ENCODE measurements around the gene FNDC10.
"Not testable (repeated sequence)": the region's sequence is repeated elsewhere in the genome, so short reads cannot be mapped to it uniquely, and the experiment has no call there.

FNDC10 gene

GRCh38 chr1:1600861-1601563, 1.1 kb upstream of the FNDC10 start:
- no peak overlapping the region for H3K27ac ChIP-seq
- TF ChIP-seq, protein P1, sequence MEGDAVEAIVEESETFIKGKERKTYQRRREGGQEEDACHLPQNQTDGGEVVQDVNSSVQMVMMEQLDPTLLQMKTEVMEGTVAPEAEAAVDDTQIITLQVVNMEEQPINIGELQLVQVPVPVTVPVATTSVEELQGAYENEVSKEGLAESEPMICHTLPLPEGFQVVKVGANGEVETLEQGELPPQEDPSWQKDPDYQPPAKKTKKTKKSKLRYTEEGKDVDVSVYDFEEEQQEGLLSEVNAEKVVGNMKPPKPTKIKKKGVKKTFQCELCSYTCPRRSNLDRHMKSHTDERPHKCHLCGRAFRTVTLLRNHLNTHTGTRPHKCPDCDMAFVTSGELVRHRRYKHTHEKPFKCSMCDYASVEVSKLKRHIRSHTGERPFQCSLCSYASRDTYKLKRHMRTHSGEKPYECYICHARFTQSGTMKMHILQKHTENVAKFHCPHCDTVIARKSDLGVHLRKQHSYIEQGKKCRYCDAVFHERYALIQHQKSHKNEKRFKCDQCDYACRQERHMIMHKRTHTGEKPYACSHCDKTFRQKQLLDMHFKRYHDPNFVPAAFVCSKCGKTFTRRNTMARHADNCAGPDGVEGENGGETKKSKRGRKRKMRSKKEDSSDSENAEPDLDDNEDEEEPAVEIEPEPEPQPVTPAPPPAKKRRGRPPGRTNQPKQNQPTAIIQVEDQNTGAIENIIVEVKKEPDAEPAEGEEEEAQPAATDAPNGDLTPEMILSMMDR (IDR thresholded peaks at IDR 0.05): no peak
- TF ChIP-seq ZFX (IDR thresholded peaks at IDR 0.05; ENCODE audit: borderline replicate concordance): no peak

DNA sequence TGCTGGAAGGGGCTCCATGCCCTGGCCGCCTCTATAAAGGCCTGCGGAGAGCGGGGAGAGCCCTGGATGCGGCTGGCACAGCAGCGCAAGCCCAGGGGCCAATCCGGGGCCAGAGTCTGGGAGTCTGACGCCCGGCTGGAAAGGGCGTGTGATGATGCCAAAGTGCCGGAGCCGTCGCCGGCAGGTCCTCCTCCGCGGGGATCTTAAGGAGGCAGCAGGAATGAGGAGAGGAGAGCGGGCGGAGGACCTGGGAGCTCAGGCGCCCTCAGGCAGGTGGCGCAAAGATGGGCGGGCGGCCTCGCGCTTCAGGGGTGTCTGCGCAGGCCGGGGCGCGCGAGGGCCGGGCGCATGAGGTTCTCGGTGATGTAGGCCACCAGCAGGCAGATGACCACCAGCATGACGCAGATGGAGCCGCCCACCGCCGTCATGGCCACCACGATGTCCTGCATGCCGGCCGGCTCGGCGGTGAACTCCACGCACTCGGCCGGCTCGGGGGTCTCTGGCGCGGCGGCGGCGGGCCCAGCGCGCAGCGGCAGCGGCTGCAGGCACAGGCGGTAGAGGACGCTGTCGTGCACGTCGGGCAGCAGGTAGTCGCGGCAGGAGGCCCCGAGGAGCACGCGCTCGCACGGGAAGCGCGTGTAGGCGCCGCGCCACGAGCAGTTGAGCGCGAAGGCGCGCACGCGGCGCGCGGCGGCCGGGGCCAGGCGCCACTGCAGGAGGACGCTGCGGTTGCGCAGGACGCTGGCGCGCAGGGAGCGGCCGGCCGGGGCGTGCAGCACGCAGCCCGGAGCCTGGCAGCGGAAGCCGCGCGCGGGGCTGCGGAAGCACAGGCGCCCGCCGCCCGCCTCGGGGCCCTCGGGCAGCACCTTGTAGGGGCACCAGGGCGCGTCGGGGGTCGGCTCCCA, 653 bp downstream of the FNDC10 start:
- TF ChIP-seq, protein P1 (IDR thresholded peaks at IDR 0.05): peak; percentile 51
- no peak for TF ChIP-seq ZFX (IDR thresholded peaks at IDR 0.05; ENCODE audit: borderline replicate concordance)
- 0 out of 2 replicates have a peak overlapping the region, but pooled peaks have one; percentile 17 for H3K27ac ChIP-seq

DNA sequence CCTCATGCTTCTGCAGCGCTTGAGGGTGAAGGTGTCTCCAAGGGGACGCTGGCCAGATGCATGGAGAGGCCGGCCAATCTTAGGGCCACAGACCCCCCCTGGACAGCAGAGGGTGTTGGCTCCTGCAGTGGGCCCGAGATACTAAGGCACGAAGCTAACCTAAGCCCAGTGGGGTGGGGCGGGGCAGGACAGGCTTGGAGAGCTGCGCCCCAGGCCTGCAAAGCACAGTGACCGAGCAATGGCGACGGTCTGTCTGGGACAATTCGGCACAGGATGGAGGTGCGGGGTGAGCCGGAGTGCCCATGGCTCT, 1.3 kb downstream of the FNDC10 start:
- no peak overlapping the region for H3K27ac ChIP-seq
- no peak for TF ChIP-seq ZFX (IDR thresholded peaks at IDR 0.05; ENCODE audit: borderline replicate concordance)
- TF ChIP-seq, protein P1 (IDR thresholded peaks at IDR 0.05): no peak

DNA sequence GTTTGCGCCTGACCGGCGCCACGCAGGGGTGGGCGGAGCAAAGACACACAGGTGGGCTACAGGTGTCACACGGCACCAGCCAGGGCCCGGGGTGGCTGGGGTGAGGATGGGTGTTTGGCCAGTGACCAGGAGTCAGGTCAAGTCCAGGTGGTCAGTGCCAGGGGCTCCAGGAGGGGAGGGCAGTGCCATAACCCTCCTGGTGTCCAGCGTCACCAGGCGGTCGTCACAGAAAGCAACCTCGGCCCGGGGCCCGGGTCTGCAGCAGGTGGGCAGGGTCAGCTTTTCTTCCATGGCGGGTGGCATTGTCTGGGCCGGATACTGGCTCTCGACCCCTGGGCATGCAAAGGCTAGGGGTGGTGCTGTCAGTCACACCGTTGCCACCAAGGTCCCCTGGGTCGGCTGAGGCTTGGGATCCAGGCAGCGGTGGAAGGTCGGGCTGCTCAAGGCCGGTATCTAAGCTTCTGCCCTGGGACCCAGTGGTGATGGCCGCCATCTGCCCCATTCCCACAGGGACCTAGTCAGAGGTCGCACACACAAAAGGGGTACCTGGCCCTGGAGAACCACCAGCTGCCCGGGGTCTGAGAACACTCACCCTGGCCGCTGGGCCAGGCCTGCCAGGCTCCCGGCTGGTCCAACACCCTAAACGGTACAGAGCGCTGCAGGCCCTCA, 1.8 kb downstream of the FNDC10 start:
- H3K27ac ChIP-seq: no peak overlapping the region
- TF ChIP-seq, protein P1 (IDR thresholded peaks at IDR 0.05): no peak
- TF ChIP-seq ZFX (IDR thresholded peaks at IDR 0.05; ENCODE audit: borderline replicate concordance): no peak

DNA sequence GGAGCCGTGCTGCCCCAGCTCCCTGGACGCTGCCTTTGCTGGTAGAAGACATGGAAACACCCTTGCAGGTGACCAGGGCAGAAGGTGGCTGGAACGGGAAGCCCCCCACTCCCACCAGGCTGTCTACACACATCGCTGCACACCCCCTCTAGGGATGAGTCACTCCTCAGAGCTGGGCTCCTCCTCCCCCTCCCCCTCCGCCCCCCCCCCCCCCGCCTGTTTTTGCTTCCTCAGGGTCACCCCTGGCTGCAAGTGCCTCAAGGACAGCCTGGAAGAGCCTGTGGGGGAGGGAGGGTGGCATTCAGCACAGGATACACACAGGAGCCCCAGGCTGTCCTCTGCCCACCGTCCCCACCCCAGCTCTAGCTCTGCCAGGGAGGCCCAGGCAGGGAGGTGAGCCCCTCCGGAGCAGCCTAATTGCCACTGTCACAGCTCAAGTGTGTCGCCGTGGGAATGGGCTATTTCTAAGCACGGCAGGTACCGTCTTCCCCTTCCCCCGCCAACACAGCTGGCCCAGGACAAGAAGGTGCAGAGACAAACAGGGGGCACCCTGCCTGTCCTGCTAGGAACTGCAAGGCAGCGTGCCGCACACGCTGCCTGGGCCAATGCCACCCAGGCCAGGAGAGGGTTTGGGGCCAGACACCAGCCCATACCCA, 2.5 kb downstream of the FNDC10 start:
- no peak for TF ChIP-seq ZFX (IDR thresholded peaks at IDR 0.05; ENCODE audit: borderline replicate concordance)
- TF ChIP-seq, protein P1 (IDR thresholded peaks at IDR 0.05): peak; percentile 29
- no peak overlapping the region for H3K27ac ChIP-seq

GRCh38 chr1:1596493-1597274, 3.3 kb downstream of the FNDC10 start:
- TF ChIP-seq, protein P1 (IDR thresholded peaks at IDR 0.05): no peak
- TF ChIP-seq ZFX (IDR thresholded peaks at IDR 0.05; ENCODE audit: borderline replicate concordance): no peak

GRCh38 chr1:1595341-1595740, 4.6 kb downstream of the FNDC10 start:
- H3K27ac ChIP-seq: not testable (repeated sequence)

More at GRCh38 chr1:1596493-1597274, 3.3 kb downstream of the FNDC10 start:
- no peak overlapping the region for H3K27ac ChIP-seq

Data from 22Rv1 (cell line).